ENCODE measurements around the gene ANO3.

ANO3 gene

DNA sequence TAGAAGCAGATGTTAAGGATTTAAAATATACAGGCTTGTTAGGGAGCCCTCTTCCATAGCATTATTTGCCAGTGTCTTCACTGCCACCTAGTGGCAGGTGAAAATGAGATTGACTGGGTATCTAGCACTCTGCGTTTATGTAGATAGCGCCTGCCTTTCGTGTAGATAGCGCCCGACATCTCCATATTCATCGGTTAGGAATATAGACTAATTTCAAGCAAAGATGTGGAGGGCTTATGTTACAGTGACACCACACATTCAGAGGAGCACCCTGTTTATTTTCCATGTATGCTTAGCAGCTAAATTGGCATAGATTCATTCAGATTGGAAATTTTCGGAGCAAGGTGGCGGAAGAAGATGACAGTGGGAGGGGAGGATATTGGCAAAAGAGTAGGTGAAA lies 318.0 kb downstream of the ANO3 start:
- peak; percentile 76 for FAIRE-seq

DNA sequence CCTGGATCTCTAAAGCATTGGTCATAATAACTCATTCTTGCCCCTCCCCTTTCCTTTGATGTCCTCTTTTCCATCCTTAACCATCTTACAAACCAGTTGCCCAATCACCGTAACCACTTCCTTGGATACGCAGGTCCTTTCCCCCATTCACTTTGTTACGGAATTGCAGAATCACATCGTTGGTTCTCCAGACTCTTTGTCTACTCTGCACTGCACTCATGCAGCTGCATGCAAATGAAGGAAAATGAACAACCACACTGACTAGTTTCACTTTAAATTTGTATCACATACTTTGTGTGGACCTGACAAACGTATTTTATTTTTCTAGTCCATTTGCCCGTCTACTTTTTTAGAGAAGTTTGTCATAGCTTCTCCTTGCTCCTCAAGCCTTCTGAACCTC lies 320.0 kb downstream of the ANO3 start:
- no peak for FAIRE-seq

DNA sequence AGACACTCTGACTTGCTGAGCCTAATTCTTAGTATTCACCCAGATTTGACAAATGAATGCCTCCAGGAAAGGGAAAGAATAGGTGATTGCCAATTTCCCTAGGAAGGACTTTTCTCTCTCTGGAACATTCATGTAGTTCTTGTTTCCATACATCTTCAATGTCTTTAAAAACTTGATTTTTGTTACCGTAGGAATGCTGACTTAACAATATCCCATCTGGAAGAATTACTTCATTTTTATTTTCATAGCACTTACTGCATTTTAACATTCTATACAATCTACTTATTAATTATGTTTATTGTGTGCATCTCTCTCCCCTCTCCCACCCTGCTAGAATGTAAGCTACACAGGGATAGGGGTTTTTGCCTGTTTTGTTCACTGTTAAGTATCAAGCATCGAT lies 323.4 kb downstream of the ANO3 start:
- no peak for FAIRE-seq

- no peak for FAIRE-seq
Measured at GRCh38 chr11:26662916-26663315, 331.0 kb downstream of the ANO3 start.

DNA sequence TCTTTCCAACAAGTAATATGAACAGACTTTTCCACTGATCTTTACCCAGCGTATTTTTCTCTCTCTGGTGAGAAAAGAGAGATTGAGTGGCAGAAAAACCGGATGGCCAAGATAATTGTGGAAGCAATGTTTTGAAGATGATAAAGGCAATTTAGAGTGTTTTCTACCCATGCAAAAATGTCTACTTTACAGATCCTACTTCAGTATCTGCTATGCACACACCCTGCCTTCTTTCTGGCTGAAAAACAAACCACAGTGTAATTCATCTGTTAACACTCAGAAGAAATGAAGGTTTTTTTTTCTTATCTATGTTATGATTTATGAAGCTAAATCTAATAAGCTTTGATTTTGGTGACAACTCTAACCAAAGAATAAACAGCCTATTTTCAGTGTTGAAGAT lies 333.1 kb downstream of the ANO3 start:
- FAIRE-seq, result no peak

DNA sequence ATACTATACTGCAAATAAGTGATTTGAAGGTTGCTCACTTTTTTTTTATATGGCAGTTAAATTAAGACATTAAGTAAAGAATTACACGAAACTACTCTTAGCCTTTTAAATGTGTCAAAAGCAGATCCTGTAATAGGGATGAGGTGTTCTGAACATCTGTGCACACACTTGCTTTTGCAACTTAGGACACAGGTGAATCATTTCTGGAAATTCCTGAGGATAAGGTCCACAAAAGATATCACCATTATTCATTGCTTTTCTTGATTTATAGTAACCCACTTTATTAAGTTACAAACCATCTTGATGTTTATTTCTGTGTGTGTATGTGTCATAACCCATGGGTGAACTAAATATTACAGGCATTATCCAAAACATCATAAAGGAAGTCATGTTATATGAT lies 334.0 kb downstream of the ANO3 start:
- FAIRE-seq, result no peak

DNA sequence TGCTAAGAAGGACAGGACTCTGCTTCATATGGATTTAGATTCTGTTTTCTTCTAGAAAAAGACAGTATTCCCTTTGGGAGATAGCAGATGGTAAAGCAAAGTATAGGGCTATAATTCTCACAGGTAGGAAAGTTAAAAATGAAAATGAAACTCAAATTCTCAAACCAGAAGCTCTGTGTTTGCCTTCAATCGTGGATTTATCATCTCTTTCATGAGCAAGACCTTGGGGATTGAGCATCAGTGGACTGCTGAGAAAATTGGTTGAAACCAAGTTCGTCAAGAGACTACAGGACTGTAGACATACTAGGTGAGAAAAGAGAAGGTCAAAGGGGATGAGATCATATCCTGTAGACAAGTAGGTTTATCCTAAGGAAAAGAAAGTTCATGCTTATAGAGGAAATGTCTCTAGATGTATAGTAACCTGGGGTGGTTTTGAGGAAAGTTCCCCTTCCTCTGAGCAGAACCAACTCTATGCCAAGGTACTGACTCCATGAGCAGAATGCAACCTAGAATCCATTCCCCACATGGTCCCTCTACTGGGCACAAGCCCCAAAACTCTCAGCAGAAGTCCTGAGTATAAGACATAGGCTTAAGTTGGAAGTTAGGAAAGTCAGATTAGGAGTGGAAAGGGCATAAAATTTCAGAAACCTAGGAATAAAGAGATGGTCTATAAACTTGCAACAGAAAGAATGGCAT lies 343.5 kb downstream of the ANO3 start:
- FAIRE-seq, result no peak

DNA sequence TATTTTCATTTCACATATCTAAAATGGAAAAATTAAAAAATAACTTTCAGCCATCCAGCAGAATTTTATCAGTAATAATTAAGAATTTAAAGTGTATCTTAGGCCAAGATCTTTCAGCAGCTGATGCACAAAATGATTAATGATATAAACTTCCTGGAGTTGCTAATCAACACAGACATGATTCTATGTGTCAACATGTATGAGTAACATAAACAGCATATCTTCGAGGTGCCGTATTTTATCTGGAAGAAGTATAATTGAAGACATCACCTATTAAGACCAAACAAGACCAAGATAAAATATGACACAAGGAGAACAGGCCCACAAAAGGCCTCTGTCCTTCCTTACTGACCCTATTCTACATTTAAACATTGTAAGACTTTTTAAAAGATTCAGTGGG lies 344.7 kb downstream of the ANO3 start:
- FAIRE-seq, result no peak

DNA sequence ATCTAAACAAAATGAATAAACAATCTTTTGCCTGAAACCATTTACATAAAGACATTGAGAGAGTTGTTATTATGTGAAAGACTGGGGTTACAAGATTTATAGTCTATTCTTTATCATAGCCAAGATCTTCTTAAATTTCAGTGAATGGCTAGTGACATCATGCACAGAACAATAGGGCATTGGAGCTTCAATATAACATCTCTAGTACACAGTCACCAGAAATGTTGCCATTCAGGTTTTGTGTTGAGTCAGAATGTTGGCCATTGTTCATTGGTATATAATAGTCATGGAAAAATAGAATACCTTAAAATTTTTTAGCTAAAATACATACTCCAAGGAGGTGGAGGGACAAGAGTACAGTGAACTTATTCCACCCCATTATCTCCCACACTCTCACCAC lies 345.6 kb downstream of the ANO3 start:
- FAIRE-seq, result no peak

DNA sequence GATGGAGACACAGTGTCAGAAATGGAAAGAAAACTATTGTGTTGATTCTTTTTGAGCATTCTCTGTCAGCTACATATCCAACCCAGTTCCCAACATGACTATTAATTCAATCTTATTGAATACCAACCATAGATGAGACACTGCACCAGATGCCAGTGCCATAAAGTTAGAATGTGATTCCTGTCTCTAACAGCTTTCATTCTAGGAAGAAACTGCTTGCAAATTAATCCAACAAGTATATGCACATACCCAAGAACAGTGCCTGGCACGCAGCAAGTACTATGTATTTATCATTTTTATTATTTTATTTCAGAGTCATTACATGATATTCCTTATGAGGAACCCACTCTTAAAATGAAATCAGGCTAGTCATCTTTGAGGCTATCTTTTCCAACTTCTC lies 355.4 kb downstream of the ANO3 start:
- FAIRE-seq, result no peak

GRCh38 chr11:26688701-26689100 lies 356.8 kb downstream of the ANO3 start:
- no peak for FAIRE-seq

GRCh38 chr11:26696330-26696729 lies 364.4 kb downstream of the ANO3 start:
- no peak for FAIRE-seq

GRCh38 chr11:26698224-26698623 lies 366.3 kb downstream of the ANO3 start:
- no peak for FAIRE-seq

GRCh38 chr11:26700574-26701235 lies 368.8 kb downstream of the ANO3 start:
- FAIRE-seq, result no peak

- no peak for FAIRE-seq
Measured at GRCh38 chr11:26702406-26702805, 370.5 kb downstream of the ANO3 start.

DNA sequence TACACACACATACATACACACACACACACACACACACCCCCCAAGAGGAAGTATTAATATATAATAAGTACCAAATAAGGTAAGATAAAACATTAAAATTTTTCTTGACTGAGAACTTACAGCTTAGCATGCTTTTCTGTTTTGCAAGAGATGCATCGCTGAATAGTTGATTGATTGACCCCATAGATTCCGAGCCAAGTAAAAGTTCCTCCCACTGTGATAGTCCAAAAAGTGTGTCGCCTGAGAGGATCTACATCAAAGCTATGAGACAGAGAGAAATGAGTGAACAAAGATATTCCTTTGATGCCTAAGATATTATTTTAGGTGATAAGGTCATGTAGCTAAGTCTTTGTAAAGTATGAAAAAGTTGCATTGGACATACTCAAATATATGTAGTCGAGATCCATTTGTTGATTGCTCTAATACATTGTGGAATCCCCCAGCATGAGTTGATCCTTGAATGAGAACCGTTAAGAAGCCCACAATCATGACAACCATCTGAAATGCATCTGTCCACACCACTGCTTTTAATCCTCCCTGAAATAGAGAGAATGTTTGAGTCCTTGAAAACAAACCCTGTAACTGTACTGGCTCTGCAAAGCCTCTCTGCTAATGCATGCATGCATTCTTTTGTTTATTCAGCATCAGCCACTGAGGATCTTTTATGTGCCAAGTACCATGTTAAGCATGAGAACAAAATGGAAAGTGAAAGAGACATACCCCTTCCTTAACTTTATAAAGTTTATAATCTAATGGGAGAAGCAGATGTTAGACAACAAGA lies 371.7 kb downstream of the ANO3 start:
- FAIRE-seq, result no peak

- FAIRE-seq, result no peak
Measured at GRCh38 chr11:26704249-26704648, 372.3 kb downstream of the ANO3 start.

- no peak for FAIRE-seq
Measured at GRCh38 chr11:26706181-26706580, 374.3 kb downstream of the ANO3 start.

GRCh38 chr11:26708736-26709456 lies 377.0 kb downstream of the ANO3 start:
- no peak for FAIRE-seq

DNA sequence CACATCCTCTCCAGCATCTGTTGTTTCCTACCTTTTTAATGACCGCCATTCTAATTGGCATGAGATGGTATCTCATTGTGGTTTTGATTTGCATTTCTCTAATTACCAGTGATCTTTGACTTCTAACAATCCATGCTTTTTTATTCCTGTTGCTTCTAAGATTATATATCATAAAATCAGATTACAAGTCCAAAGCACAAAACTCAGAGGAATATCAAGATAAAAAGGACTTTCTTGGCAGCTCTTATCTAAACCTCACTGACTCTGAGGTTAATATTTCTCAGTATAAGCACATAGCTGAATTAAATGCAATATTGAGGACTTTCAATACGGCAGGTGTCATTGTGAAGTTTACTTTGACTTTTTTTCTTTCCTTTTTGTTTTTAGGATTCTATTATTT lies 378.6 kb downstream of the ANO3 start:
- no peak for FAIRE-seq

GRCh38 chr11:26712497-26712896 lies 380.6 kb downstream of the ANO3 start:
- FAIRE-seq, result no peak

Data from G401.6 (cell line).